ENCODE measurements around the gene MMP13.

- TF ChIP-seq CTCF (IDR thresholded peaks at IDR 0.05), result no peak
- TF ChIP-seq POLR2A (IDR thresholded peaks at IDR 0.05), result no peak
Measured at GRCh38 chr11:102936864-102937509, 18.5 kb downstream of the MMP13 start.
